AG09309 (cell line): ENCODE measurements around the gene CCDC85B.
A peak's percentile ranks its signal among the peaks of the same experiment; 100 is the strongest.

Source experiments
- DNase-seq: peaks from one replicate; pipeline ENCODE4 v3.0.0-alpha.2; 2010; ENCODE audit warnings: low read depth
- H3K4me3 ChIP-seq: 2 replicates; pipeline ENCODE4 v1.5.1; 2011; ENCODE audit warnings: mild to moderate bottlenecking, low read depth, low read length, moderate library complexity; ENCODE audit not compliant: control insufficient read depth
- TF ChIP-seq, protein P1 (sequence below): IDR thresholded peaks from 2 replicates; pipeline ENCODE4 v1.5.1; 2011; ENCODE audit warnings: mild to moderate bottlenecking, low read depth, low read length, inconsistent platforms; ENCODE audit not compliant: insufficient read depth, control insufficient read depth; ENCODE audit errors: missing control alignments

Gene CCDC85B

DNA sequence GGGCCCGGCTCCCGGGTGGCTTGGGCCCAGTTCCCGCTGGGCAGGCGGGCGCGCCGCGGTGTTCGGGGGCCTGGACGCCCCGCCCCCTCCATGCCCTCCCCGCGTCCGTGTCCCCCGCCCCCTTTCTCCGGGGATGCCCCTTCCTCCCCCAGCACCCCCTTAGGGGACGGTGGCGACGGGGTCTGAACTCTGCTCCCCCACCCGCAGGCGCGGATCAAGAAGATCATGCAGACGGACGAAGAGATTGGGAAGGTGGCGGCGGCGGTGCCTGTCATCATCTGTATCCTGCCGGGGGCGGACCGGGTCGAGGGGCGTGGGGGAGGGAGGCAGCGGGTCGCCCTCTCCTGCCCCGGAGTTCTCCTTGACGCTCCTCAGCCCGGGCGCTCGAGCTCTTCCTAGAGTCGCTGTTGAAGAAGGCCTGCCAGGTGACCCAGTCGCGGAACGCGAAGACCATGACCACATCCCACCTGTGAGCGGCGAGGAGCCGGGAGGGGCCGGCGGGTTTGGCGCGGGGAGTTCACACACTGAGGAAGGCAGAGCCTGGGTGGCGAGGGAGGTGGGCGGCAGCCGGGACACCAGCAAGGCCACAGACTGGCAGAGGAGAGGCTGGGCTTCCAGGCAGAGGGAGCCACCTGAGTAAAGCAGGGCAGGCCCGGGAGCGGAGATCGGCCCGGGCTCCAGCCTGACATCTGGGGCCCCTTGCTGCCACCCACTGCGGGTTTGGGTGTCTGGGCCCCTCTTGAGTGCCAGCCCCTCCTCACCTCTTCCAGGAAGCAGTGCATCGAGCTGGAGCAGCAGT lies 29.3 kb downstream of the CCDC85B start:
- TF ChIP-seq, protein P1, sequence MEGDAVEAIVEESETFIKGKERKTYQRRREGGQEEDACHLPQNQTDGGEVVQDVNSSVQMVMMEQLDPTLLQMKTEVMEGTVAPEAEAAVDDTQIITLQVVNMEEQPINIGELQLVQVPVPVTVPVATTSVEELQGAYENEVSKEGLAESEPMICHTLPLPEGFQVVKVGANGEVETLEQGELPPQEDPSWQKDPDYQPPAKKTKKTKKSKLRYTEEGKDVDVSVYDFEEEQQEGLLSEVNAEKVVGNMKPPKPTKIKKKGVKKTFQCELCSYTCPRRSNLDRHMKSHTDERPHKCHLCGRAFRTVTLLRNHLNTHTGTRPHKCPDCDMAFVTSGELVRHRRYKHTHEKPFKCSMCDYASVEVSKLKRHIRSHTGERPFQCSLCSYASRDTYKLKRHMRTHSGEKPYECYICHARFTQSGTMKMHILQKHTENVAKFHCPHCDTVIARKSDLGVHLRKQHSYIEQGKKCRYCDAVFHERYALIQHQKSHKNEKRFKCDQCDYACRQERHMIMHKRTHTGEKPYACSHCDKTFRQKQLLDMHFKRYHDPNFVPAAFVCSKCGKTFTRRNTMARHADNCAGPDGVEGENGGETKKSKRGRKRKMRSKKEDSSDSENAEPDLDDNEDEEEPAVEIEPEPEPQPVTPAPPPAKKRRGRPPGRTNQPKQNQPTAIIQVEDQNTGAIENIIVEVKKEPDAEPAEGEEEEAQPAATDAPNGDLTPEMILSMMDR, result no peak
- H3K4me3 ChIP-seq, result peak overlapping the region; percentile 98
- DNase-seq, result no peak

DNA sequence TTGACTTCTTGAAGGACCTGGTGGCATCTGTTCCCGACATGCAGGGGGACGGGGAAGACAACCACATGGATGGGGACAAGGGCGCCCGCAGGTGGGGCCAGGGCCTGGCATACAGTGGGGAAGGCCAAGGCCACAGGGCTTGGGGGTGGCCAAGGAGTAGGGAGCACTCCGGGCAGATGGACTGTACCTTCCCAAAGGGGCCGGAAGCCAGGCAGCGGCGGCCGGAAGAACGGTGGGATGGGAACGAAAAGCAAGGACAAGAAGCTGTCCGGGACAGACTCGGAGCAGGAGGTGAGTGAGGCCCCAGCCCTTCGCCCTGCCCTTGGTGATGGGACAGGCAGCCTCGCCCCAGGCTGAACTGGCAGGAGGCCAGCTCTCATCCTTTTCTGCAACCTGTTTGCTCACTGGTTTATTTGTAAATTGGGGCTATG lies 29.9 kb downstream of the CCDC85B start:
- DNase-seq, result no peak

DNA sequence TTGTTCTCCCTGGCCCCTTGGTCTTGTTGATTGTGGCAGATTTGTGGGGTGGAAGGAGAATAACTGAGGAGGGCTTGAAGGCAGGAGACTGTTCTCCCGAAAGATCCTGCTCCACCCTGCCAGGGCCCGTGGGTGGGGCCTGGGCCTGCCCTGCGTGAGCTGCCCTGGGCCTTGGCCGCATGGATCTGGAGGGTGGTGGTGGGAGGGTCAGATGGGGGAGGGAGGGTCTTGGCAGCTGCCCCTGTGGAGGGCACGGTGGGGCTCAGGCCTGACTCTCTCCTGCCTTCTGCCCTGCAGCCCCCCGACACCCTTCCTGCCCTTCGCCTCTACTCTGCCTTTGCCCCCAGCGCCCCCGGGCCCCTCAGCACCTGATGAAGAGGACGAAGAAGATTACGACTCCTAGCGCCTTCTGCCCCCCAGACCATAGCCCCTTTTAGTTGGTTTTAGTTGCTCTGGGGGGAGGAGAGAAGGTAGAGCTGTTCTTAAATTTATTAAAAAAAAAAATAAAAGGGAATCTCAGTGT lies 30.6 kb downstream of the CCDC85B start:
- no peak for DNase-seq
- peak overlapping the region; percentile 98 for H3K4me3 ChIP-seq
- TF ChIP-seq, protein P1, result no peak

More for the DNA sequence above, 29.9 kb downstream of the CCDC85B start:
- TF ChIP-seq, protein P1, result no peak
- peak overlapping the region; percentile 98 for H3K4me3 ChIP-seq

DNA sequence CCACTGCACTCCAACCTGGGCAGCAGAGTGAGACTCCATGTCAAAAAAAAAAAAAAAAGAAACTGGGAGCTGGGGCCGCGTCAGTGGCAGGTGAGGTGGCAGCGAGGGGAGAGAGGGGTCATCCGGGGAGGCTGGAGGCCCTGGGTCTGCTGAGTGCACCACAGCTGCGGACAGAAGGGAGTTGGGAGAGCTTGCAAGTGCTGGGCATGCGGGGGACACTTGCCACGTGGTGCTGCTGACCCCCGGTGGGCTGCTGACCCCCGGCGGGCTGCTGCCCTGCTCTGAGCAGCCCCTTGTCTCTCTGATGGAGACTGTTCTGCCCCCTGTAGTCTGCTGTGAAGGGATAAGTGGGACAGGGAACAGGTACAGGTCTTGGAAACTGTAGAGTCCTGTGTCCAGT lies 31.4 kb downstream of the CCDC85B start:
- TF ChIP-seq, protein P1, result no peak
- DNase-seq, result no peak

DNA sequence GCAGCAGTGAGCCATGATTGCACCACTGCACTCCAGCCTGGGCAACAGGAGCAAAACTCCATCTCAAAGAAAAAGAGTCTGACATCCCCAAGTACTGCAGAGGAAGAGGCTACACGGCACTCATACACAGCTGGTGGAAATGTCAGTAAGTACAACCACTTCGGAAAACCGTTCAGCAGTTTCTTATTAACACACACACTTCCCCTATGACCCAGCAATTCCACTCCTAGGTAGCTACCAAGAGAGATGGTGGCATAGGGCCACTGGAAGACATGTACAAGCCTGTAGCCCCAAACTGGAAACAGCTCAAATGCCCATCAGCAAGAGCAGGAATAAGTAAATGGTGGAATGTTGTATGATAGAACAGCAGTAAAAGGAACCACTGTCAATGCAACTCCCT lies 32.1 kb downstream of the CCDC85B start:
- H3K4me3 ChIP-seq, result no peak overlapping the region
- TF ChIP-seq, protein P1, result no peak
- no peak for DNase-seq

More for the DNA sequence above, 31.4 kb downstream of the CCDC85B start:
- no peak overlapping the region for H3K4me3 ChIP-seq

DNA sequence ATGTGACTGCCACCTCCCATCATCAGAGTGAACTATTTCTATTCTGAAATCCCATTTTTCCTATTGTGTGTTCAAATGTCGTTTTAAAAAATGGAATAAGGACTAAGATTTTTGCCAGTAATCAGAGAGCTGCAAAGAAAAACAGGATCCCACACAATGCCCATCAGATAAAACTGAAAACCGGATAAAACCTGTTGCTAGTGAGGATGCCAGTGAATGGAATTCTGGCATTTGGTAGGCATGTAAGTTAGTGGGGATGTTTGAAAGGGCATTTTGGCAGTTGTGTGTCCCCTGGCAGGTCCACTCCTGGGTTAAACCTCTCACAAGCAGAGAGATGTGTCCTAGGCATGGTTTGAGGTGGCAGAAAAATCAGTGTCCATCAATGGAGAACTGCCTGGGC lies 34.9 kb downstream of the CCDC85B start:
- no peak for DNase-seq
- TF ChIP-seq, protein P1, result no peak
- no peak overlapping the region for H3K4me3 ChIP-seq

DNA sequence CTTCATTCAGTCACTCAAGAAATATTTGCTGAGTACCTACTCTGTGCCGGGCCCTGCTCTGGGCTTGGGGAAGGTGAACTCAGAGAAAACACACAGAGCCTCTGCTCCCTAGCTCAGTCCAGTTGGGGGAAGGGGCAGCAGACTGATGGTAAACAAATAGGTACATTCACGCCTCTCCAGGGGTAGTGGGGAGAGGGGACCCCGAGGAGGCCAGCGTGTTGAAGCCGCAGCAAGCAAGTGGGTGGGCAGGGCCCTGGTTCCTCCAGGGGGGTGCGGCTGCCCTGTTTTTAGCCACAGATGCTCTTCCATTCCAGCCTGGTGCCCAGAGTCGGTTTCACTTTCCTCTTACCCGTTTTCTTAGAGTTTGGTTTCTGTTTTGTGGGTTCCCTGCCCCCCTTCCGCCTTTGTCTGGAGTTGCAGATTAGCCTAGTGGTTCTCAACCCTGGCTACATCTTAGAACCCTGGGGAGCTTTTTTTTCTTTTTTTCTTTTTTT lies 37.5 kb downstream of the CCDC85B start:
- no peak for DNase-seq
- TF ChIP-seq, protein P1, result no peak
- H3K4me3 ChIP-seq, result no peak overlapping the region
